Fibroblast of lung (primary cell): ENCODE results near the gene RALY.

ENCODE experiments used
- CTCF ChIP-seq, 2 donors: IDR thresholded peaks in 1 of 2; conservative IDR thresholded peaks in 1 of 2; 1 replicate in 1 of 2; 2 replicates in 1 of 2; pipeline ENCODE4 v1.5.1; 2011 to 2012; ENCODE audit warnings: low read length in 2 of 2, control low read depth in 1 of 2, inconsistent platforms in 1 of 2, low read depth in 1 of 2, mild to moderate bottlenecking in 1 of 2
- EZH2 ChIP-seq: IDR thresholded peaks from 2 replicates; pipeline ENCODE4 v1.5.1; 2012; ENCODE audit warnings: low read length, control low read depth, mild to moderate bottlenecking; ENCODE audit errors: missing control alignments

- TF ChIP-seq CTCF (conservative IDR thresholded peaks at IDR 0.05 in 1 of 2, IDR thresholded peaks at IDR 0.05 in 1 of 2; ENCODE audit: low read depth in 1 of 2, low read length in 2 of 2): no peak
- TF ChIP-seq EZH2: no peak
These were observed 134.1 kb downstream of the RALY start for GRCh38 chr20:34127792-34128191.
